Measurements from ENCODE around the gene SMG1. TPM values are rescaled to one million over a fixed set of nuclear protein-coding genes. Genes with fewer than 3 reads are reported as not detected.

The SMG1 gene
- total RNA-seq, 1 experiment from 2014 or later: 96.4 TPM

GRCh38 chr16:18855196-18855595, 71.0 kb downstream of the SMG1 start:
- WGBS (ENCODE audit: extremely low coverage, insufficient read length, low lambda C conversion rate): no CpG with 5 or more reads among the region's 1 CpG
- H2BK15ac ChIP-seq (ENCODE audit: low read depth, low read length): no peak overlapping the region
- no peak overlapping the region for H3K4ac ChIP-seq (ENCODE audit: low read depth, low read length)
- no peak overlapping the region for H2AFZ ChIP-seq (ENCODE audit: low read length)
- no peak overlapping the region for H3K27ac ChIP-seq (ENCODE audit: insufficient read length, low read depth, low read length)
- no peaks in the 10 kb centered on the region for H3K27me3 Mint-ChIP-seq (ENCODE audit: low read depth)
- no peak overlapping the region for H2BK120ac ChIP-seq (ENCODE audit: low read depth, low read length, poor library complexity, severe bottlenecking)
- no peaks in the 10 kb centered on the region for H3K23me2 ChIP-seq (ENCODE audit: insufficient read length, low read depth, low read length, poor library complexity, severe bottlenecking)
- no peak for DNase-seq
- H2BK12ac ChIP-seq (ENCODE audit: insufficient read length, low read depth, low read length): no peak overlapping the region
- H3K27me3 ChIP-seq (ENCODE audit: insufficient read depth, low read length): no peaks in the 10 kb centered on the region
- no peaks in the 10 kb centered on the region for H3K9me3 Mint-ChIP-seq
- H3K9me3 ChIP-seq (ENCODE audit: control insufficient read depth, low read depth, low read length): no peaks in the 10 kb centered on the region
- no peak overlapping the region for H2BK5ac ChIP-seq (ENCODE audit: insufficient read length, low read length)
- H3K79me1 ChIP-seq (ENCODE audit: insufficient read depth, low read depth, low read length, poor library complexity, severe bottlenecking): no peaks in the 10 kb centered on the region
- H3K4me3 Mint-ChIP-seq: no peak overlapping the region
- no peak overlapping the region for H3K4me2 ChIP-seq (ENCODE audit: insufficient read depth, insufficient read length, low read length)
- no peak overlapping the region for H4K5ac ChIP-seq (ENCODE audit: insufficient read length, low read depth, low read length)
- H4K20me1 ChIP-seq (ENCODE audit: control insufficient read depth, insufficient read depth, insufficient read length): no peaks in the 10 kb centered on the region
- H2BK20ac ChIP-seq (ENCODE audit: low read depth, low read length, poor library complexity, severe bottlenecking): no peak overlapping the region
- no peaks in the 10 kb centered on the region for H3K4me1 ChIP-seq (ENCODE audit: insufficient read depth, low read length)
- no peak overlapping the region for H3K56ac ChIP-seq (ENCODE audit: insufficient read length, low read depth, low read length)
- no peak overlapping the region for H3K9ac ChIP-seq (ENCODE audit: extremely low read depth, insufficient read length, low read length)
- H4K91ac ChIP-seq (ENCODE audit: insufficient read length, low read depth, low read length): no peak overlapping the region
- peaks cover 32 to 82% (median 60%) of the 10 kb centered on the region in 3 experiments; a peak in 6 of 7 replicates for H3K36me3 Mint-ChIP-seq (ENCODE audit: insufficient read depth in 1 of 3, low read depth in 3 of 3)
- H3K79me2 ChIP-seq (ENCODE audit: insufficient read depth, low read length): no peaks in the 10 kb centered on the region; the same call in 1 of the 2 replicates
- no peak overlapping the region for H2AK5ac ChIP-seq (ENCODE audit: insufficient read length, low read length)
- no peak for TF ChIP-seq CTCF (conservative IDR thresholded peaks at IDR 0.05)
- no peak overlapping the region for H3T11ph ChIP-seq (ENCODE audit: low read length)
- no peaks in the 10 kb centered on the region for H3K4me1 Mint-ChIP-seq
- H3K23ac ChIP-seq (ENCODE audit: insufficient read length, low read depth, low read length): no peak overlapping the region
- H4K8ac ChIP-seq (replicated peaks; ENCODE audit: insufficient read length, low read depth, low read length): no peak overlapping the region
- 0 out of 7 replicates have a peak overlapping the region, but pooled peaks of 1 of the 3 experiments have one; percentile 6 for H3K27ac Mint-ChIP-seq
- H3K14ac ChIP-seq (ENCODE audit: insufficient read depth, low read length): no peak overlapping the region
- H3K18ac ChIP-seq (ENCODE audit: insufficient read length, low read depth, low read length): no peak overlapping the region
